Right lobe of liver (tissue), 4 donors: Measurements from ENCODE around the gene NFAT5.

Experiments used
- CTCF ChIP-seq, 4 donors: fragments of 200-600 bp in 3 of 4; fragments of 450-650 bp in 1 of 4; IDR thresholded peaks; one replicate each; pipeline versions ENCODE4 v1.5.1 to v1.8.0; 2016 to 2022; ENCODE audit warnings: antibody characterized with exemption in 4 of 4, mild to moderate bottlenecking in 2 of 4
- POLR2A ChIP-seq: fragments of 450-650 bp; IDR thresholded peaks from one replicate; pipeline ENCODE4 v1.6.1; 2017; ENCODE audit warnings: antibody characterized with exemption, mild to moderate bottlenecking
- donor health status: DM: no; HTN: no; CAD: no.
- donor health status: DM: no; HTN: no; CAD: no.
- donor health status: DM: no; HTN: yes; CAD: no.

GRCh38 chr16:69523566-69524305 lies 42.0 kb upstream of the NFAT5 start:
- TF ChIP-seq CTCF (IDR thresholded peaks at IDR 0.05) (no peak), POLR2A (no peak)
